Coronary artery (tissue), 2 donors: ENCODE data around the gene SCLT1.
A peak's percentile ranks its signal among the peaks of the same experiment; 100 is the strongest.

Experiments
- DNase-seq: peaks from one replicate; pipeline ENCODE4 v3.0.0-alpha.2; 2017; ENCODE audit warnings: low spot score
- H3K27ac ChIP-seq, 2 donors: fragments of 200-600 bp; sonication (generic); one replicate each; pipeline ENCODE4 v1.5.1; 2016 to 2019
- H3K4me3 ChIP-seq: fragments of 200-600 bp; sonication (generic); 2 replicates; pipeline ENCODE4 v1.5.1; 2016; ENCODE audit warnings: mild to moderate bottlenecking, moderate library complexity
- CTCF ChIP-seq: fragments of 200-600 bp; sonication (generic); IDR thresholded peaks from one replicate; pipeline ENCODE4 v1.5.1; 2019; ENCODE audit warnings: antibody characterized with exemption

Gene SCLT1

GRCh38 chr4:129095811-129096454 lies 2.6 kb upstream of the SCLT1 start, which contains the start of gene C4orf33:
TSS of gene C4orf33 (plus strand) at chr4:129096152. CDS start at chr4:129102611, 6,459 bp downstream.
- TF ChIP-seq CTCF, result no peak
- Histone ChIP-seq H3K27ac (peak within 1 kb of the TSS; percentile 66 to 73), H3K4me3 (peak within 1 kb of the TSS; percentile 68)
- DNase-seq, result peak; percentile 79

GRCh38 chr4:129094347-129094746 lies 1.0 kb upstream of the SCLT1 start:
- TF ChIP-seq CTCF, result no peak

GRCh38 chr4:129092631-129093190 lies 628 bp downstream of the SCLT1 start:
- H3K4me3 ChIP-seq, result peak overlapping the region; percentile 92
- no peak for DNase-seq
- TF ChIP-seq CTCF, result no peak
- H3K27ac ChIP-seq, result peak overlapping the region; percentile 85 to 98

More at GRCh38 chr4:129094347-129094746, 1.0 kb upstream of the SCLT1 start:
- no peak for DNase-seq
- peak overlapping the region; percentile 92 for H3K4me3 ChIP-seq
- no peak overlapping the region for H3K27ac ChIP-seq

GRCh38 chr4:129087516-129087915 lies 5.8 kb downstream of the SCLT1 start:
- DNase-seq, result no peak
- Histone ChIP-seq H3K27ac (no peak overlapping the region), H3K4me3 (no peak overlapping the region)
- TF ChIP-seq CTCF, result no peak

GRCh38 chr4:129085472-129085871 lies 7.9 kb downstream of the SCLT1 start:
- H3K27ac ChIP-seq, result no peak overlapping the region
- no peak for TF ChIP-seq CTCF
- no peak overlapping the region for H3K4me3 ChIP-seq
- no peak for DNase-seq

- no peak for DNase-seq
- TF ChIP-seq CTCF, result no peak
- no peak overlapping the region for H3K27ac ChIP-seq
Observed at GRCh38 chr4:129082302-129082701, 11.0 kb downstream of the SCLT1 start.

GRCh38 chr4:129080129-129080528 lies 13.2 kb downstream of the SCLT1 start:
- TF ChIP-seq CTCF, result no peak
- Histone ChIP-seq H3K27ac (no peak overlapping the region), H3K4me3 (no peak overlapping the region)
- no peak for DNase-seq

More at GRCh38 chr4:129082302-129082701, 11.0 kb downstream of the SCLT1 start:
- no peak overlapping the region for H3K4me3 ChIP-seq
